ELR (cell line): ENCODE data around the gene CBY2.
"Not testable (repeated sequence)": the region's sequence is repeated elsewhere in the genome, so short reads cannot be mapped to it uniquely, and the experiment has no call there.

Experiments used
- DNase-seq: peaks from one replicate; pipeline ENCODE4 v3.0.0-alpha.2; 2015; ENCODE audit warnings: low read depth

The CBY2 gene

GRCh38 chr13:45702088-45702487, at the start of gene CBY2:
CBY2 (plus strand) TSS chr13:45702320; CDS start chr13:45702391, 71 bp downstream.
- DNase-seq: no peak

GRCh38 chr13:45654633-45655349, 47.3 kb upstream of the CBY2 start:
- DNase-seq: no peak

GRCh38 chr13:45658586-45659235, 43.4 kb upstream of the CBY2 start:
- DNase-seq: peak; percentile 79

GRCh38 chr13:45659536-45659935, 42.6 kb upstream of the CBY2 start:
- no peak for DNase-seq

GRCh38 chr13:45660458-45660857, 41.7 kb upstream of the CBY2 start:
- not testable (repeated sequence) for DNase-seq

GRCh38 chr13:45662162-45662561, 40.0 kb upstream of the CBY2 start:
- no peak for DNase-seq

- DNase-seq: not testable (repeated sequence)
Observed at GRCh38 chr13:45662903-45663302, 39.2 kb upstream of the CBY2 start.

- not testable (repeated sequence) for DNase-seq
Observed at GRCh38 chr13:45669626-45670025, 32.5 kb upstream of the CBY2 start.

GRCh38 chr13:45670189-45670885, 31.8 kb upstream of the CBY2 start:
- no peak for DNase-seq

GRCh38 chr13:45674908-45675307, 27.2 kb upstream of the CBY2 start:
- peak; percentile 79 for DNase-seq

- no peak for DNase-seq
Observed at GRCh38 chr13:45678282-45678681, 23.8 kb upstream of the CBY2 start.

GRCh38 chr13:45681113-45681512, 21.0 kb upstream of the CBY2 start:
- no peak for DNase-seq

GRCh38 chr13:45682494-45683008, 19.6 kb upstream of the CBY2 start:
- DNase-seq: no peak

- DNase-seq: peak; percentile 12
Observed at GRCh38 chr13:45683701-45684100, 18.4 kb upstream of the CBY2 start.

GRCh38 chr13:45688577-45688976, 13.5 kb upstream of the CBY2 start:
- no peak for DNase-seq

- DNase-seq: no peak
Observed at GRCh38 chr13:45690636-45691035, 11.5 kb upstream of the CBY2 start.

GRCh38 chr13:45691251-45691650, 10.9 kb upstream of the CBY2 start:
- no peak for DNase-seq

GRCh38 chr13:45691667-45692066, 10.5 kb upstream of the CBY2 start:
- DNase-seq: no peak

GRCh38 chr13:45695198-45695730, 6.9 kb upstream of the CBY2 start:
- no peak for DNase-seq

- no peak for DNase-seq
Observed at GRCh38 chr13:45696610-45697226, 5.4 kb upstream of the CBY2 start.

GRCh38 chr13:45700971-45701900, 884 bp upstream of the CBY2 start:
- DNase-seq: no peak
